Stimulated activated CD4-positive, alpha-beta T cell treated with anti-CD3 and anti-CD28 coated beads, Interleukin-1b, Interleukin-23, amount 100 ng/mL, for 24 hours (primary cell): ENCODE measurements around the gene CCDC60.
"Not testable (repeated sequence)": the region's sequence is repeated elsewhere in the genome, so short reads cannot be mapped to it uniquely, and the experiment has no call there.

Source experiments
- DNase-seq, 4 experiments: peaks; one replicate each; pipeline ENCODE4 v3.0.0-alpha.2; 2020; ENCODE audit warnings: low read depth in 4 of 4, low spot score in 1 of 4

CCDC60 gene

DNA sequence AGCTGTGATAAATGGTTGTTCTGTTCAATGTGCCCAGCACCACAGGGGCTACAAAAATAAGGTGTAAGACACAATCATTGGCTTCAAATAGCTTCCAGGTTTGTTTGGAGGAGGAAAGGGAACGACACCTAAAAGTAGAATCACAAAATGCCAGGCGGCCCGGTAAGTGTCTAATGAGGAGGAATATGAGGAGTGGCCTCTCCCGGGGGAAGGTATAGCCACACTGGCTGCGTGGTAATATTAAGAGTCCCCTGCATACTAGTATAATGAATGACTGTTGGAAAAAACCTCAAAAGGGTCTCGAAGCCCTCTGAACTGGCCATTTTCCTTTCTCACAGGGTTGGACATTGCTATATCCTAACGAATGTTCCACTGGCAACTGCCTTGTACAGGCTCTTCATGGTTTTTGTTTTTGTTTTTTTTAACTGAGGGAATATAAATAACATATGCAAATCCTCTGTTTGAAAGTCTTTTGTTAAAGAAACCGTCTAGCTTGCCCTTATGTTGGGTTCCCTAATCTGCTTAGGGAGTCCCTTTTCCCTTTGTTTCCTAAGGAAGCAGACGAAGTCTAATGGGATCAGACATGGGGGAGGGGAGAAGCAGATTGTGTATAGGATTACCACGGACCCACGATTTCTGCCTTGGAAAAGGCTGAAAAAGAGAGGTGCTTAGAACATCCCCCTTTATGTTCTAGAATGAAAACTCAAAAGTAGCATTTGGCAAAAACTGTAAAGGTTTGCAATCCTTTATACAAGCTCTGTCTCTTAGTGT lies 4.2 kb downstream of the CCDC60 start:
- DNase-seq = no peak

DNA sequence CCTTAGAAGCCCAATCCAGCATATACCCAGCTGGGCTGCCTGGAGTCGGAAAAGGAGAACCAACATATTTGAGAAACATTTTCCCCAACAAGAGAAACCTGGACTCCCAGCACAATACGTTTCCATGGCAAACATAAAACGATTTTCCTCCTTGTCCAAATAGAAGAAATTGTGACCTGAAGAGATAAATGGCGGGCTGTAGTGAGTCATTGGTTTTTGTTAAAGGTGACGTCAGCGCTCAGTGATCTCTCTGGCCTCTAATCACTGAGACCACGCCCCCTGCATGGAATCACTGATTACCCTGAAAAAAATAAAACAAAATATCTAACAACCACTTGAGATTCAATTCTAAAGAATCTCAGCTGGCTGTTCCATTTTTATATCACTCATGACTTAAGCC lies 6.0 kb downstream of the CCDC60 start:
- no peak for DNase-seq

DNA sequence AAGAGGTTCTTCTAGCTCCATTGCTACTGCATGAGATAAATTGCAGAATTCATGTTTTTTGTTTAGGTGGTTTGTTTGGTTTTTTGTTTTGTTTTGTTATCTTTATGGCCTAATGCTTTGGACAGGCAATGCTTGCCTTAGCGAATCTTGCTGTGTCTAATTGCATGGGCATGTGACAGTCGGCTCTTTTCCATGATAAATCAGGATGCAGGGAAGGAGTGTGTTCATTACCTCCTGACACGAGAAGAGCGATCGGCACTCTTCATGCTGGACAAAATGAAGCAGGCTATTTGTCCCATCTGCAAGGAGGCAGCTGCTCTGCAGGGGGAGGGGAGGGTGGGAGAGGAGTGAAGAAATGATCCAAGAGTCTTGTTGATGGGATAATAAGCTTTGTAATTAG lies 6.5 kb downstream of the CCDC60 start:
- no peak for DNase-seq

DNA sequence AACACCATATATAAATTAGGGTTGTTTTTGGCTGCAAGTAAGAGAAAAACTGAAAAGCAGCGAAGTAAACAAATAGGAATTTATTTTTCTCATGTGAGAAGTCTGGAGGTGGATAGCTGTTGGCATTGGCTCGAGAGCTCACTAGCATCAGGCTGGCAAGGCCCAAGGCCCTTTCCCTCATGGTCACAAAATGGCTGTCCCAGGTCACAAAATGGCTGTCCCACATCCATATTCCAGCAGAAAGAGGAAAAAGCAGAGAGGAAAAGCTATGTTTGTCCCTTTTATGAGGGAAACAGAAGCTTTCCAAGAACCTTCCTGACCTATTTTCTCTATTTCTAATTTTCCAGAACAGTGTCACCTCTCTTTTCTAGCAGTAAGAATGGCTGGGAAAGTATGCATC lies 7.5 kb downstream of the CCDC60 start:
- DNase-seq = no peak

DNA sequence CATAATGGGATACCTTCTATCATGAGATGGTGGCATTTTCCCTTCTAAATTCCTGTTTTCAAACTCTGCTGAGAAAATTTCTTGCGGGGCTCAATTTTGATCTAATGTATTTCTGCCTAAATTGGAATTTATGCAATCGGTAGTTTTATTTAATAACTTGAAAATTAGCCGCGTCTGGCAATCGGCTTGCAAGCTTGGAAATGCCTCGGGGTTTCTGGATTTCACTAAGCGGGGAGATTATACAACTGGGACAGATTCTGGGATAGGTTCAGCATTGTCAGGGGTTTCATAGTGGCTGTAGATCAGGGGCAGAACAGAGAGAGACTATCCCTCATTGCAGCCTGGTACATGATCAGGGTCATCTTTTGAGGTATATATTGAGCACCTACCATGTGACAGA lies 8.6 kb downstream of the CCDC60 start:
- DNase-seq = no peak

DNA sequence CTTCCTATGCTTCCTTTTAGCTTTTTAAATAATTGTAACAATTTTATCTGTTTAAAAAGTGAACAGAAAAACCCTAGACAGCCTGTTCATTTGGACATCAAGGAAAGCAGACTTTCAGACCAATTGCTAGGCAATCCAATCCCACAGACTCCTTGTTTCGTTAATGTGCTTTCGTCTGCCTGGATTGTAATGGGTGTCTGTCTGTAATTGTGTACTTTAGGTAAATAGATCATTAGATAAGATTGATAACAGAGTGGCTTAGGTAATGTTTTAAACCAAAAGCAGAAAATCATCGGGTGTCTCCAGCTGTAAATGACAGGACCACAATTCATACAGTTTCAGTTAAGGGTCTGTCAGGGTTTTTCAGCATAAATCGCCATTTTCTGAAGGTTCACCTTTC lies 19.6 kb downstream of the CCDC60 start:
- DNase-seq = no peak

DNA sequence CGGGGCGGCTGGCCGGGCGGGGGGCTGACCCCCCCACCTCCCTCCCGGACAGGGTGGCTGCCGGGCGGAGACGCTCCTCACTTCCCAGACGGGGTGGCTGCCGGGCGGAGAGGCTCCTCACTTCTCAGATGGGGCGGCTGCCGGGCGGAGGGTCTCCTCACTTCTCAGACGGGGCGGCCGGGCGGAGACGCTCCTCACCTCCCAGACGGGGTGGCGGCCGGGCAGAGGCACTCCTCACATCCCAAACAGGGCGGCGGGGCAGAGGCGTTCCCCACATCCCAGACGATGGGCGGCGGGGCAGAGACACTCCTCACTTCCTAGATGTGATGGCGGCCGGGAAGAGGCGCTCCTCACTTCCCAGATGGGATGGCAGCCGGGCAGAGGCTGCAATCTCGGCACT lies 25.8 kb downstream of the CCDC60 start:
- DNase-seq = not testable (repeated sequence)

DNA sequence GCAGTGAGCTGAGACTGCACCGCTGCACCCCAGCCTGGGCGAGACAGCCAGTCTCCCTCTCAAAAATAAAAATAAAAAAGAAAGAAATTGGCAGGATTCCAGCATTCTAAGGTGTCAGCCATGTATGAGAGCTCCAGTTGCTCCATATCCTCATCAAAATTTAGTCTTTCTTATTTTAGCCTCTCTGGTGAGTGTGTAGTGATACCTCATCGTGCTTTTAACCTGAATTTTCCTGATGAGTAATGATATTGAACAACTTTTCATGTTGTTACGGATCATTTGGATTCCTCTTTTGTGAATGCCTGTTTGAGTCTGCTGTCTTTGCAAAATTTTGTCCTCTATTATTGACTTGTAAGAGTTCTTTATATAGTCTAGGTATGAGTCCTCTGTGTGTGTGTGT lies 28.5 kb downstream of the CCDC60 start:
- no peak for DNase-seq

DNA sequence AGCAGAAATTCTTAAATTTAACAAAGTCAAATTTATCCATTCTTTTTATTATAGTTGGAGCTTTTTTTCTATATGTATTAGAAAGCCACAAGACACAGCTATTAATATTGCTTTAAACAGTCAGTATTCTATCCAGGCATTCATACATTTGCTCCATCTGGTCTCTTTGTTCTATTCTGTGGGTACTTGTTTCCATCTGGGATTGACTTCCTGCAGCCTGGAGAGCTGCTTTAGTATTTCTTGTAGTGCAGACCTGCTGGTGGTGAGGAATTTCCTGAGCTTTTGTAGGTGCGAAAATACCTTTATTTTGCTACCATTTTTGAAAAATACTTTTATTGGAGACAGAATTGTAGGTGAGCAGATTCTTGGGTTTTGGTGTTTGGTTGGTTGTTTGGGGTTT lies 29.0 kb downstream of the CCDC60 start:
- no peak for DNase-seq

DNA sequence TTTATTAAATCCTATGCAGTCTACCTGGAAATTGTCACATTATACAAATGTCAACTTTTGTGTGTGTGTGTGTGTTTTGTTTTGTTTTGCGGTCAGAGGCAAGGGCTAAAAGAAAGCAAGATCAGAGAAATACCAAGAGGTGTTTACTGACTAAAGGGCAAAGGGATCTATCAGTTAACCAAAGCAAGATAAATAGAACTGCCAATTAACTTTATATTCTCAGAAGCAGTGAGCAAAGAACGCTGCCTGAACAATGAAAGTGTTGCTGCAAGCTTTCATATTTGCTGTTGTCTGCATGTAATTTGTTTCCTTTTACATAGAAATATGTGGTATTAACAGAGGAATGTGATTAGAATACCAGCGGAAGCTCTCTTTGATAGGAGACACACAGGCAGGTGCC lies 30.9 kb downstream of the CCDC60 start:
- no peak for DNase-seq

DNA sequence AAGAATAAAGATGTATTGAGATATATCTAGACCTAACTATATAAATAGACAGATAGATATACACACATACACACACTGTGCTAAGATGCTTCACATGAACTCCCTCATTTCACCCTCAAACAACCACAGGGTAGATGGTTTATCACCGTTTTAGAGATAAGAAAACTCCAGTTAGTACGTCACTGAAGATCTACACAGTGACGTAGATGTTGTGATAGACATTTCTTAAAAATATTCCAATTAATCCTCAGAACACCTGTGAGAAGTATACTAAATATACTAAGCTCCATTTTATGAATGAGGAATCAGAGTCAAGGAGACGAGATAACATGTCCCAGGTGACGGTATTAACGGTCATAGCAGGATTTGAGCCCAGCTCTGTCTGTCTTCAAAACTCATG lies 31.5 kb downstream of the CCDC60 start:
- no peak for DNase-seq

DNA sequence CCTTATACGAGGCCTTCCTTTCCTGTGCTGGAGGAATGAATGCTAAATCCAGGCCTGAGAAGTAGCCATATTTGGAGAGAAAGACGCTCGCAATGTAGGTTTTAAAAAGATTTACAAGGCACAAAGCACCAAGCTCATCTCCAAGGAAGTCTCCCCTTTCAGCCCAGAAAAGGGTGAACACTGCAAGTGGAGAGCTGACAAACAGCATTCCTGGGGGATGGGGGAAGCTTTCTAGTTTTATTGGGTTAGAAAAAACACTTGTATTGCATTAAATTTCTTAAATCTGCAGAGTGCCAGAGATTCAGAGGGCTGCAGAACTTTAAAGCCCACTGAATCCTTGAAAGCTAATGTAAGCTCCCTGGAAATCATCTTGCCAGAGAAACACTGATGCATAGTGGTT lies 34.6 kb downstream of the CCDC60 start:
- no peak for DNase-seq

DNA sequence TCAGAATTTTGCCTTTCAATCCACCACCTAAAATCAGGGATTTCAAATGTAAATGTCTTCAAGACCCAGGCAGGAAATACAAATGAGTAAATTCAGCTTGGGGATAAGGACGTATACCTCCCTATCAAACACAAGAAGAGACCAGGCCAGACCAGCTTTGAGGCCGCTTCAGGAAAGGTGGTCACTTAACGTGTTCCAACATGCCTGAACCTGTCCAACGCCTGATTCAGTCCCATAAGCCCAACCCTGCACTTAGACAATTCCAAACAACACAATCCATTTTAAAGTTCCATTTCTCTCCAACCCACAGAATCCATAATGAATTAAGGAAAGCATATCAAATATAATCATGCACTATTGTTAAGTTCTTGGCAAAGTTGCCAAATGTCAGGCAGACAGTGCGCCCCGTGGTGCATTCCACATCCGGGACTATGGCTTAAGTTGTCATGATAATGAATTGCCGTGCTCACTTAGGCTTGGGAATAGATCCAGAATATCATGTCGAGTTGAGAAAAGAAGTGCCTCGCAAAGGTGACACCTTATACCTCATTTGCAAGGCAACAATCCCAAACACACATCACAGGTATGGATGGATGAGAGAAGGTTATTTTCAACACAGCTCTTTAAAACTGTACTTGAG lies 35.5 kb downstream of the CCDC60 start:
- no peak for DNase-seq

DNA sequence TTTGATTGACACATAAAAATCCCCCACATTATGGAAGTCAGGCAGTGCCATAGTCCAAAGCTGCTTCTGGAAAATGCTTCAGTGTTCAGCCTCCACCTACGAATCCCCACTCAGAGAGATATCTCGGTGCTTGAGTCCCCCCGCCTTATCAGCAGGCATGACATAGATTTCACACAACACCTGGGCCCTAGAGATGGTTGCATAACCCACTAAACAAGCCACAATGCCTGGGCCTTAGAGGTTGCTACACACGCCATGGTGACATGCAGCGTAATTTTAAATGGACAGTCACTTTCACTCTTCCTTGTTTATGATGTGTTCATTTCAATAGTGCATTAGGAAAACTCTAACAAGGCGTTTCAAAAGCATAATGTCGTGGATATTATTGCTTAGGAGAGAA lies 38.0 kb downstream of the CCDC60 start:
- DNase-seq = no peak

DNA sequence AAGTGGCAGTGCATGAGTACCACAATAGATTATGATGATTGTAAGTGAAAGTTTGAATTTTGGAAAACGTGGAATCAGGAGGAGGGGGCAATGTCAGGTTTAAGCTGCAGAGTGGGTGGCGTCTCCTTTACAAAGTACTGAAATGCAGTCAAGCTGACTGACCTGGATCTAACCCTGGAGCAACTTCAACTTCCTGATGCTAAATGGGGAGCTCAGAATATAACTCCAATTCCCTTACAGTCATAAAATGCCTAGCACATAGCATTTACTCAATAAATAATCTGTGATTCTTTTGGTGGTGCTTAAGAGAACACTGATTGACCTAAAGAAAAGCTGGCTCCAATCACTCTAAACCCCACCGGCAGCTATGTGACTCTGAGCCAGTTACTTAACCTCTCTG lies 38.5 kb downstream of the CCDC60 start:
- no peak for DNase-seq

DNA sequence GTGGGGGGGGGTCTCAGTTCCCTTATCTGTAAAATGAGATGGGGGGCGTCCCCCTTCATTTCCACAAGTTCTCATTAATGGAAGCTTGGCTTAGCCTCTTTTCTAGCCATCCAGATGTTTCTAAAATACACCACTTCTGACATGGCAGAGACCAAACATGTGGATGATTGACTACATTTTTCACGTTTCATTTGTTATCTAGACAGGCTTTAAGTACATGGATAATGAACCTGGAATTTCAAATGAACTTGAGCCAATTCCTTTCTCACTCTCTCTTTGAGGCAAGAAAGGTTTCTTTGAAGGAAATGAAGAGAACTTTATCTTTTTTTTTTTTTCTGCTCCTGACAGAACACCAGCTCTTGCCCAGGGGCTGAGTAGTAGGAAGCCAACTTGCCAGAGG lies 39.1 kb downstream of the CCDC60 start:
- no peak for DNase-seq

DNA sequence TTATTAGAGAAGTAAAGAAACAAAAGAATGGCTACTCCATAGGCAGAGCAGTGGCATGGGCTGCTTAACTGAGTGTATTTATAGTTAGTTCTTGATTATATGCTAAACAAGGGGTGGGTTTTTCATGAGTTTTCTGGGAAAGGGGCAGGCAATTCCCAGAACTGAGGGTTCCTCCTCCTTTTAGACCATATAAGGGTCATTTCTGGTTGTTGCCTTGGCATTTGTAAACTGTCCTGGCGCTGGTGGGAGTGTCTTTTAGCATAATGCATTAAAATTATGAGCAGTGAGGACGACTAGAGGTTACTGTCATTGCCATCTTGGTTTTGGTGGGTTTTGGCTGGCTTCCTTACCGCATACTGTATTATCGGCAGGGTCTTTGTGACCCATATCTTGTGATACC lies 40.1 kb downstream of the CCDC60 start:
- DNase-seq = no peak

DNA sequence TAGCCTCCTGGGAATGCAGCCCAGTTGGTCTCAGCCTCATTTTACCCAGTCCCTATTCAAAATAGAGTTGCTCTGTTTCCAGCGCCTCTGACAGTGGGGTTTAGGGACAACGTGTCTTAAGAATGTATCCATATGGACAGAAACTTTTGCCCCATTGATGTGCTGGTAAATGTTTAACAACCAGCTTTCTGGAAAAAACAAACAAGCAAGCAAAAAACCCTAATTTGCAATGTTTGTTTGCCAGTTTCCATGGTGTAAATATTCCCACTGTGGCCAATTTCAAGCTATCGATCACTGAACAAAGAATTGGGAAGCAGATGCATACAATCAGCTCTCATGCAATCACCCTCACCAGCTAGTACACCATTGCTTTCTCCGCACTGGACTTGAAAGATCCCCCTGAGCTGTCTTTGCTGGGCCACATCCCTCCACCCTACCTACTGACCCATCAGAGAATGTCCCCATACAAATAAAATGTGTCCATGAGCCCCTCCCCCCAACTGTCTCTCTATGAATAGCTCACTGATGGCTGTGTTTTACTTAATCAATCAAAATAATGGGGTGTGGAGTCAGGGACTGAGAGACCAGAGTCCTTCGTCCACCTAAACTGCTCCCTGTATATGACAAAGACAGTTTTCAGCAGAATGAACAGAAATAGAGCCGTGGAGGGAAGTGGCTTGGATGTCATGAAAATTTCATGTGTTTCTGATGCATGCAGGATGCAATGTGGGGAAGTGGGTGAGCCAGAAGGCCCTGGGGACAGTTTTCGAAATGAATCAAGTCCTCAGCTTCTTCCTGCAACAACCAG lies 40.8 kb downstream of the CCDC60 start:
- no peak for DNase-seq

DNA sequence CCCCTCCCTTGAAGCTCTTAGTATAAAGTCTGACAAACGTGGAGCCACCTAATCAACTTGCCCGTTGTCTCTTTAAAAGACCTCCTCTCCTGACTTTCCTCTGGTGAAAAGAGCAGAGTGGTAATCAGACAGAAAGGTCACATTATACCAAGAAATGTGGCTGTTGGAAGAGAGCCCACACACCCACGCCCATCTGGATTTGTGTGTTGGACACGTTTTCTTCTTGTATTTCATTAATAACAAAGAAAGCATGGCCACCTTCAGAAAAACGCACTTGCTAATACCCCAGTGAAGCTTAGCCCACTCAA lies 41.3 kb downstream of the CCDC60 start:
- no peak for DNase-seq

DNA sequence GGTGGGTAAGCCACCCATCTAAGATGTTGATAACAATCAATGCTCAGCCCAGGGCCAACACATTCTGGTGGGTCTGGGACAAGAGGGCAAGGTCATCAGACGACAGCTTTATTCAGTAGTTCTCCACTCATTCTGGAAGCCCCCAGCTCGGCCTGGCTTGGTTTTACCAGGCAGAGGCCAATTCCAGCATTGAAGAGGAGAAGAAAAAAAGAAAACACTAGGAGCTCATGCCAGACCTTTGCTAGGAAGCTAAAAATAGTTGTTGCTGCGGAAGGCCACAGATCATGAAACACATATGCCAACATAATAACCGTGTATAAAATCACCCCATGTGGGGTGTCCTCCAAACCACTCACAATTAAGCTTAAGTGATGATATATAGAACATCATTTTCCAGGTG lies 44.4 kb downstream of the CCDC60 start:
- no peak for DNase-seq

DNA sequence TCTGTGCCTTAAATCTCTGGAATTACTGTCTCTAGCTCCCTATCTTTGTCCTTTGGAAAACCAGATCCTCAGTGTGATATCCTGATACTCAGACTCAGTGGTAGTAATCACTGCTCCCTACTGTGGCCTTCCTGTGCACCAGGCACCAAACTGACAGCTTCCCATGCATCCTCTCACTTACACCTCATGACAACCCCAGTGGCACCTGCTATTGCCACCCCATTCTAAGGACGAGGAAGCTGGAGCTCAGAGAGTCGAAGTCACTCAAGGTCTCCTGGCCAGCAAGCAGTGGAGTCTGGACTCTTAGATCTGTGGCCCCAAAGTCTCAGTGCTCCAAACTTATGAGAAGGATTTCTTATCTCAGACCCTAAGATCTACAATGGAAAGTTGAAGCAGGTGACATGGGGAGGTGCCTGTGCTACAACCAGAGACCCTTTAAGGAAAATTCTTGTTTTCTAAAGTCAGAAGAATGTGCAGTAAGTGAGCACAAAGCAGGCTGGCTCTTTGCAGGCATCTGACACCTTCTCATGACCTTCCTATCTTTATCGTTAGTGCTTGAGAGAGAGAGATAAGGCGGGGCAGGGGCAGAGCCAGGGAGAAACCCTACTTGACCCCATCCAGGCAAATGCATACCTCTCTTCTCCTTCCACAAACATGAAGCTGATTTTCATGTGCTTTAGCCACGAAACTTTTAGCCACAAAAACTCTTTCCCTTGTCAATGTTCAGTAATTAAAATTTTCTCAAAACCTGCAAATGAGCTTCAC lies 47.1 kb downstream of the CCDC60 start:
- DNase-seq = no peak

DNA sequence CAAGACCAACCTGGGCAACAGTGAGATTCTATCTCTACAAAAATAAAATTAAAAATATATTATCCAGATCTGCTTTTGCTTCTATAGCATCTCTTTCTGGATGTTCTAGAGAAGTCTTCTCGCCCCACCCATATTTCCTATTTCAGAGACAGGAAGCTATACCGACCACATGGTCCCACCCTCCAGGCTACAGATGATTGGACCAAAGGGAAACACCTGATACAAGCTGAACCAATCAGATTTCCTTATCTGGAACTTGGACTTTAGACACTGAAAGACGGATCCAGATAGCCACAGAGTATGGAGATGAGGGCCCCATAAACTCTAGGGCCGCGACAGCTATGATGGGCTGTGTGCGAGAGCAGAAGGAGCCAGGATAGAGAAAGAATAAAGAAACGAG lies 48.7 kb downstream of the CCDC60 start:
- no peak for DNase-seq
